Karpas-422 (cell line): Measurements from ENCODE around the gene EEFSEC. TPM values are rescaled to one million over a fixed set of nuclear protein-coding genes. Genes with fewer than 3 reads are reported as not detected.

Experiments used
- DNase-seq: peaks from one replicate; pipeline ENCODE4 v3.0.0-alpha.2; 2015
- H2AFZ ChIP-seq: fragments of 200-600 bp; sonication (generic); 2 replicates; pipeline ENCODE4 v1.6.1; 2014; ENCODE audit warnings: antibody characterized with exemption, low read length, mixed read lengths
- H3K27ac ChIP-seq: fragments of 200-600 bp; sonication (generic); 2 replicates; pipeline ENCODE4 v1.5.1; 2014; ENCODE audit warnings: mild to moderate bottlenecking, low read length, moderate library complexity
- H3K27me3 ChIP-seq: fragments of 200-600 bp; sonication (generic); 2 replicates; pipeline ENCODE4 v1.6.1; 2014; ENCODE audit warnings: low read length, mixed read lengths
- H3K36me3 ChIP-seq: fragments of 200-600 bp; sonication (generic); 2 replicates; pipeline ENCODE4 v1.6.1; 2014; ENCODE audit warnings: low read length, mixed read lengths; ENCODE audit not compliant: insufficient read depth
- H3K4me1 ChIP-seq: fragments of 200-600 bp; sonication (generic); 2 replicates; pipeline ENCODE4 v1.6.1; 2014; ENCODE audit warnings: mild to moderate bottlenecking, low read length, mixed read lengths
- H3K4me2 ChIP-seq: fragments of 200-600 bp; sonication (generic); 2 replicates; pipeline ENCODE4 v1.6.1; 2014; ENCODE audit warnings: low read length, low read depth, mild to moderate bottlenecking; ENCODE audit not compliant: poor library complexity, severe bottlenecking
- H3K4me3 ChIP-seq: fragments of 200-600 bp; sonication (generic); 2 replicates; pipeline ENCODE4 v1.5.1; 2014; ENCODE audit warnings: mild to moderate bottlenecking, antibody characterized with exemption, low read length, mixed read lengths
- H3K79me2 ChIP-seq: fragments of 200-600 bp; sonication (generic); 2 replicates; pipeline ENCODE4 v1.6.1; 2014; ENCODE audit warnings: mild to moderate bottlenecking, low read length, mixed read lengths
- H3K9ac ChIP-seq: fragments of 200-600 bp; sonication (generic); 2 replicates; pipeline ENCODE4 v1.6.0; 2014; ENCODE audit warnings: low read length
- H3K9me2 ChIP-seq: fragments of 200-600 bp; sonication (generic), shearing (Covaris generic); replicated peaks from 2 replicates; pipeline ENCODE4 v1.6.0; 2014; ENCODE audit warnings: mild to moderate bottlenecking, low read length, moderate library complexity; ENCODE audit not compliant: insufficient read depth
- H3K9me3 ChIP-seq: fragments of 300-700, 200-600 bp; sonication (generic); 2 replicates; pipeline ENCODE4 v1.6.1; 2014; ENCODE audit warnings: low read length, mixed read lengths
- H4K20me1 ChIP-seq: fragments of 200-600 bp; sonication (generic); 2 replicates; pipeline ENCODE4 v1.6.1; 2014; ENCODE audit warnings: mild to moderate bottlenecking, antibody characterized with exemption, low read length, low read depth; ENCODE audit not compliant: insufficient read depth
- total RNA-seq: library from RNA; depleted of rRNA; stranded (reverse); fragments of >200 nt; shearing (Covaris generic); gene quantifications from 2 replicates; pipeline ENCODE4 v1.2.3, GENCODE V29; 2014; ENCODE audit warnings: low replicate concordance

EEFSEC gene
- total RNA-seq, 1 experiment from 2014 or later: 10.1 TPM

- H2AFZ ChIP-seq: no peak overlapping the region
- H3K4me2 ChIP-seq: no peak overlapping the region
- DNase-seq: no peak
- 0 out of 2 replicates have a peak, but pooled peaks cover 3% of the 10 kb centered on the region for H3K4me1 ChIP-seq
- H3K79me2 ChIP-seq: no peaks in the 10 kb centered on the region
- H3K4me3 ChIP-seq: no peak overlapping the region
- no peaks in the 10 kb centered on the region for H3K9me2 ChIP-seq
- no peak overlapping the region for H3K27ac ChIP-seq
- H3K27me3 ChIP-seq: no peaks in the 10 kb centered on the region
- H4K20me1 ChIP-seq: 0 out of 2 replicates have a peak, but pooled peaks cover 4% of the 10 kb centered on the region
- no peaks in the 10 kb centered on the region for H3K36me3 ChIP-seq
- H3K9ac ChIP-seq: no peak overlapping the region
- H3K9me3 ChIP-seq: no peaks in the 10 kb centered on the region
Measured at GRCh38 chr3:128422762-128423524, 269.7 kb downstream of the EEFSEC start.

- Histone ChIP-seq H3K4me3 (no peak overlapping the region), H3K9me3 (no peaks in the 10 kb centered on the region), H3K27me3 (no peaks in the 10 kb centered on the region), H3K79me2 (no peaks in the 10 kb centered on the region), H3K36me3 (no peaks in the 10 kb centered on the region), H3K9me2 (no peaks in the 10 kb centered on the region), H3K4me1 (0 out of 2 replicates have a peak, but pooled peaks cover 3% of the 10 kb centered on the region), H4K20me1 (0 out of 2 replicates have a peak, but pooled peaks cover 4% of the 10 kb centered on the region), H3K4me2 (no peak overlapping the region), H3K9ac (no peak overlapping the region), H3K27ac (no peak overlapping the region), H2AFZ (no peak overlapping the region)
- DNase-seq: no peak
Measured at GRCh38 chr3:128423525-128424147, 270.4 kb downstream of the EEFSEC start.

DNA sequence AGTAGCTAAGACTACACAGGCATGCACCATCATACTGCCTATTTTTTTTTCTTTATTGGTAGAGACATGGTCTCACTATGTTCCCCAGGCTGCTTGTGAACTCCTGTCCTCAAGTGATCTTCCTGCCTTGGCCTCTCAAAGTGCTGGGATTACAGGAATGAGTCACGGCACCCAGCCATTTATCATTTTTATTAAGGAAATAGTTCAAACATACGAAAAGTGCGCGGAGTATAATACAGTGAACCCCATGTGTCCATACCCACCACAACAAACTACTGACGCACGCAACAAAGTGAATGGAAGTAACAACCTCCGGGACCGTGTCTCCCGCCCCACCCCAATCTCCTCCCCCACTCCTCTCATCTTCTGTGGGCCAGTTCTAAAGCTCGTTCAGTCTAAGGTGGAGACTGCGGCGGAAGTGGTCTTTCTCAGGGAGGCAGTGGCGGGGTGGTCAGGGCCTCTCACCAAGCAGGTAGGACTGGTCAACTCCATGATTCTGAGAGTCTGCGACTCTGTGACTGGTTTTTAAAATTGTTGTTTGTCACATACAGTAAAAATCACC lies 271.3 kb downstream of the EEFSEC start:
- Histone ChIP-seq H3K9me2 (no peaks in the 10 kb centered on the region), H3K4me2 (no peak overlapping the region), H3K4me1 (0 out of 2 replicates have a peak, but pooled peaks cover 3% of the 10 kb centered on the region), H3K27ac (no peak overlapping the region), H2AFZ (no peak overlapping the region), H3K79me2 (no peaks in the 10 kb centered on the region), H3K9ac (no peak overlapping the region), H3K36me3 (no peaks in the 10 kb centered on the region), H3K27me3 (no peaks in the 10 kb centered on the region), H4K20me1 (0 out of 2 replicates have a peak, but pooled peaks cover 4% of the 10 kb centered on the region), H3K9me3 (no peaks in the 10 kb centered on the region), H3K4me3 (no peak overlapping the region)
- DNase-seq: no peak

DNA sequence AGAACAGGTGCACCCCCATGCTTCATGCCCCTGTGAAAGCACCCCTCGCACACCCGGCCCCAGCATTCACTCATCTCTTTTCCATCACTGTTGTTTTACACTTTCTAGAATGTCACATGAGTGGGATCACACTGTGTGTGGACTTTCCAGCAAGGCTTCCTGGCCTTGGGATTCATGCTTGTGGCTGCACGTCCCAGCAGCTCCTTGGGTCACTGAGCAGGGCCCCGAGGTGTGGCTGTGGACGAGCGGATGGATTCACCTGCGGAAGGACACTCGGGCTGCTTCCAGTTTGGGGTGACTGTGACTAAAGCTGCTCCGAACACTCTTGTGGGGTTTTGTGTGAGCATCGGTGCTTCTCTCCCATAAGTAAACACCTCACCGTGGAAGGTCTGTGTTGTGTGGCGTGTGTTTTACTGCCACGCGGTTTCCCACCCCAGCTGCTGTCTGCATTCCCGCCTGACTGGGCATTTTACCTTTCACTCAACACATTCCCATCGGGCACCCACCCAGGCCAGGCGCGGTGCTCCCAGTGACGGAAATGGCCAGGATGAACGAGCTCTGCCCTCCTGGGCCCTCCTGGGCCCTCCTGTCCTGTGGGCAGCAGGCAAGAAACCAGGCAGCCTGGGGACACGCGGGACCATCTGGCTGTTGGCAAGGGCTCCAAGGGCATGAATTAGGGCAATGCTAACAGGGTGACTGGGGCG lies 272.0 kb downstream of the EEFSEC start:
- DNase-seq: no peak
- H3K36me3 ChIP-seq: no peaks in the 10 kb centered on the region
- H3K4me2 ChIP-seq: no peak overlapping the region
- H2AFZ ChIP-seq: no peak overlapping the region
- H4K20me1 ChIP-seq: 0 out of 2 replicates have a peak, but pooled peaks cover 4% of the 10 kb centered on the region
- no peak overlapping the region for H3K27ac ChIP-seq
- H3K27me3 ChIP-seq: no peaks in the 10 kb centered on the region
- 0 out of 2 replicates have a peak, but pooled peaks cover 3% of the 10 kb centered on the region for H3K4me1 ChIP-seq
- no peak overlapping the region for H3K9ac ChIP-seq
- no peaks in the 10 kb centered on the region for H3K9me3 ChIP-seq
- no peak overlapping the region for H3K4me3 ChIP-seq
- H3K9me2 ChIP-seq: no peaks in the 10 kb centered on the region
- H3K79me2 ChIP-seq: no peaks in the 10 kb centered on the region

DNA sequence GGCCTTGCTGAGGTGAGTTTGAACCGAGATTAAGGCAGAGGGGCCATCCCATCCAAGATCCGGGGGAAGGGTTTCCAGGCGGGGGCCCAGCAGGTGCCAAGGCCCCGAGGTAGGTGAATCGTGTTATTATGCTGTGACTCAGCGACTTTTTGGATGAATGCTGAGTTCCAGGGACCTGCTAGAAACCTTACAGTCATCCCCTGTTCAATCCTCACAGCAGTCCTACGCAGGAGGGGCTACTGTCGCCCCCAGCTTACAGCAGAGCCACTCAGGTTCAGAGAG lies 272.5 kb downstream of the EEFSEC start:
- Histone ChIP-seq H3K9me3 (no peaks in the 10 kb centered on the region), H3K9ac (no peak overlapping the region), H3K27me3 (no peaks in the 10 kb centered on the region), H3K27ac (no peak overlapping the region), H3K4me3 (no peak overlapping the region), H2AFZ (no peak overlapping the region), H4K20me1 (0 out of 2 replicates have a peak, but pooled peaks cover 4% of the 10 kb centered on the region), H3K4me2 (no peak overlapping the region), H3K79me2 (no peaks in the 10 kb centered on the region), H3K36me3 (no peaks in the 10 kb centered on the region), H3K9me2 (no peaks in the 10 kb centered on the region), H3K4me1 (0 out of 2 replicates have a peak, but pooled peaks cover 3% of the 10 kb centered on the region)
- no peak for DNase-seq

DNA sequence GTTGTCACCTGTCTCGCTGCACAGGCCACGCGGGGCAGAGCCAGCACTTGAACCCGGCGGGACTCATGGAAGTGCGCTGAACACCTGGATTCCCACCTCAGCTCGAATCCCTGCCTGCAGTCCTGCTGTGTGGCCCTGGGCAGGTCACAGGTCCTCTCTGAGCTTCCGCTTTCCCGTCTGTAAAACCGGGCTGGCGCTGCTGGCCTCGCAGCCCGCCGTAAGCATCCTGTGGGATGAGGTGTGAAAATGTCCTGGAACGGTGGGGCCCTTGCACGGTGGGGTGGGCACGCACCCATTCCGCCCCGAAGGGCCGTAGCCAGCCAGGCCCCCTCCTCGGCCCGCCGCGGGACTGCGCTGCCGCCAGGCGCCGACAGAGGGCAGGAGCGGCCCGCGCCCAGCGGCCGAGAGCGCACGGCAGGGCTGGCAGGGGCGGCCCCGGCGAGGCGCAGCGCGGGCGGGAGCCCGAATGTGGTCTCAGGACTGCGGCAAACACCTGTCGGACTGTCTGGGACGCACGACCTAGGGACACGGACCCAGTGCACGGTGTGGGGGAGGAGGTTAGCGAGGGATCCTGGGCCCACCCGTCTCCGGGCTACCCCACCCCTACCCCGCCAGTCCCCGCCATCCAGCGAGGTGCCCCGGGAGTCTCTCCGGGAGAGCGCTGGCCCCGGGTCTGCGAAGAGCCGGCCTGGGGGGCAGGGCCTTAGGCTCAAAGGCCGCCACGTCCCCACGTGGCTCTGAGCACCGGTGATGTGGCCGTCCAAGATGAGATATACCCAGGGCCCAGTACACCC lies 273.0 kb downstream of the EEFSEC start:
- Histone ChIP-seq H3K9me3 (no peaks in the 10 kb centered on the region), H3K79me2 (no peaks in the 10 kb centered on the region), H3K4me3 (no peak overlapping the region), H3K4me2 (no peak overlapping the region), H3K9me2 (no peaks in the 10 kb centered on the region), H3K36me3 (no peaks in the 10 kb centered on the region), H3K4me1 (0 out of 2 replicates have a peak, but pooled peaks cover 3% of the 10 kb centered on the region), H3K27ac (no peak overlapping the region), H3K9ac (no peak overlapping the region), H2AFZ (no peak overlapping the region), H3K27me3 (no peaks in the 10 kb centered on the region), H4K20me1 (0 out of 2 replicates have a peak, but pooled peaks cover 4% of the 10 kb centered on the region)
- peak; percentile 78 for DNase-seq

DNA sequence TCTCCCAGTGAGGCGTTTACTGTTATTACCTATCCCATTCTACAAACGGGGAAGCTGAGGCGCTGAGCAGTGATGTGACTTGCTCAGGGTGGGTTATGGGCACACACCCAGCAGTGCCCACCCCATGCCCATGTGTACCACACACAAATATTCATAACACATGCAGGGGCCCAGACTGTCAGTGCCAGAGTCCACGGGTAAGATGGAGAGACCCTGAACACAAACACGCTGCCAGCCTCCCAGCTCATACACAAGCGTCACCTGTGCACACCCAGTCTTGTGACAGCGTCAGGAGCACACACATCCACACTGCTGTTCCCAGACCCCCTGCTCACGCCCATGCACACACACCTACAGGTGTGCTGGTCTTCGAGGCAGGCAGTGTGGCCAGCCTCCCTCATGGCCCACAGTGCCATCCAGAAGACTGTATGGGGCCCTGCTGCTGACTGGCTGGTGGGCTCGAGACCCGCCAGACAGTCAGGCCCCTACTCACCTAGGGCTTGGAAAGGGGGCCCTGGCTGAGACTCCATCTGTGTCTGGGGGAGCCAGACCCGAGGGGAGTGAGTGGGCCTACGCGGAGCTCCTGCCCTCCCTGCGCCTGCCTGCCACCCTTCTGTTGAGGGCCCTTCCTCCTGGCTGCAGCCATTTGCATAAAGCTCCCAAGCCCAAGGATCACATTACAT lies 274.0 kb downstream of the EEFSEC start:
- no peaks in the 10 kb centered on the region for H3K27me3 ChIP-seq
- no peak overlapping the region for H3K4me2 ChIP-seq
- H3K9ac ChIP-seq: no peak overlapping the region
- H3K79me2 ChIP-seq: no peaks in the 10 kb centered on the region
- H3K9me3 ChIP-seq: no peaks in the 10 kb centered on the region
- H3K4me1 ChIP-seq: 0 out of 2 replicates have a peak, but pooled peaks cover 3% of the 10 kb centered on the region
- no peaks in the 10 kb centered on the region for H3K36me3 ChIP-seq
- H3K9me2 ChIP-seq: no peaks in the 10 kb centered on the region
- no peak overlapping the region for H3K27ac ChIP-seq
- no peak overlapping the region for H3K4me3 ChIP-seq
- no peak for DNase-seq
- H4K20me1 ChIP-seq: 0 out of 2 replicates have a peak, but pooled peaks cover 4% of the 10 kb centered on the region
- no peak overlapping the region for H2AFZ ChIP-seq
